GM19467 (cell line): Measurements from ENCODE around the gene NAP1L1.

ENCODE experiments used
- ATAC-seq: cut with Tn5 transposase; IDR thresholded peaks from one replicate; pipeline ENCODE4 v1.9.1; 2021; ENCODE audit warnings: mild to moderate bottlenecking, moderate library complexity; ENCODE audit not compliant: unreplicated experiment

Gene NAP1L1

GRCh38 chr12:76084863-76085519 is 506 bp upstream of the NAP1L1 start:
- ATAC-seq, result peak; percentile 46

GRCh38 chr12:76083246-76083903 is 1.1 kb downstream of the NAP1L1 start:
- ATAC-seq, result no peak

- no peak for ATAC-seq
These were observed 2.6 kb downstream of the NAP1L1 start for GRCh38 chr12:76081909-76082308.

GRCh38 chr12:76080729-76081415 is 3.6 kb downstream of the NAP1L1 start:
- ATAC-seq, result no peak

- no peak for ATAC-seq
These were observed 4.3 kb downstream of the NAP1L1 start for GRCh38 chr12:76080017-76080728.

- no peak for ATAC-seq
These were observed 5.7 kb downstream of the NAP1L1 start for GRCh38 chr12:76078748-76079147.

DNA sequence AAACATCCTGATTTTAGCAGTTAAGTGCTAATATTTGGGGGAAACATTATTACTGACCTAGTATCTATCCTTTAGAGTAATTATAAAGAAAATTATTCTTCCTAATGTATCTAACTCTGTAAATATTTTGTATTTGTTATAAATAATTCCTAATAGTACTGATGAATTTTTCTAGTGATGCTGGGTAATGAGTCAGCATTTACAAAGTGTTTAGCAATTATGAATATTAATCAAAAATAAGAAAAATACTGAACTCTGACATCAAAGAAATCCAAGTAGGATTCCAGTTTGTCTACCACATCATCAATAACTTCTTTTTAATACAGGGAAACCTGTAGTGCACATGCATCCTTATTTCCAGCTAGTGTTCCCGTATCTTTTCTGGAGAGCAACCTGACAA is 9.0 kb downstream of the NAP1L1 start:
- ATAC-seq, result no peak

DNA sequence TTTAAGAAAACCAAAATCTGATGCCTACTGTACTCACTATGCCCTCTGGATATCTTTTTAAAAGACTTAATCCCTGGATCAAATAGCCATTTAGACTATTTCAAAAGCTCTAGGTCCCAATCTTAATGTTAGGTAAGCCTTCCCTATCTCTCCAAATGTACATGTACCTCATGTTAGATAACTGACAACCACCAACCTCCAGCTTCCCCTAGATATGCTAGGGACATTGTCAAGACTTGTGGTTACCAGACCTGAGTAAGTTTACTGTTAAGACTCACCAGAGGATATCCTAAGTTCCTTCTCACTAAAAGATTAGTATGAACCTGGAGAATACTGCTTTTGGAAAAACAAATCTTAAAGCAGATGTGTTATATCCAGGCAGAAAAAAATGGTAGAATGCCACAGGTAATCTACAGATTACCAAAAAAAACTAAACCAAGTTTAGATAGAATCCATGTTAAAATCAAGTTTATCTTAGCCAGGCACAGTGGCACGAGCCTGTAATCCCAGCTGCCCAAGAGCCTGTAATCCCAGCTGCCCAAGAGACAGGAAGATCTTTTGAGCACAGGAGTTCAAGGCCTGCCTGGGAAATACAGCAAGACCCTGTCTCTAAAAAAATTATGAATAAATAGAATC is 9.7 kb downstream of the NAP1L1 start:
- ATAC-seq, result no peak

DNA sequence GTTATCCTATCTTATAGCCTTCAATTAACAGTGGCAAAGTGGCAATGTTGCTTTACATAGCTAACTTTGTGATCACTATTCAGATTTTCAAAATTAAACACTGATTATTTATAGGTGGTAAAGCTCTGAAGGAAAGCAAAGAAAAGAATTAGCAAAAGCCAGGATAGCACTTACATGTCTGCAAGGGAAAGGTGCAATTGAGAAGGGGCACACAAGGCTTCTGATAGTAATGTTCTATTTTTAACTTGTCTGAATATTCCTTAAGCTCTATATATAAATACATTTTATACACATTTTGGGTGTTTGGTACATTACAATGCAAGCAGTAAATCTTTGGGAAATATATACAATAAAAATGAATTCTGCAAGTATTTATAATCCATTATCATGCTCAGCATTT is 10.9 kb downstream of the NAP1L1 start:
- no peak for ATAC-seq

DNA sequence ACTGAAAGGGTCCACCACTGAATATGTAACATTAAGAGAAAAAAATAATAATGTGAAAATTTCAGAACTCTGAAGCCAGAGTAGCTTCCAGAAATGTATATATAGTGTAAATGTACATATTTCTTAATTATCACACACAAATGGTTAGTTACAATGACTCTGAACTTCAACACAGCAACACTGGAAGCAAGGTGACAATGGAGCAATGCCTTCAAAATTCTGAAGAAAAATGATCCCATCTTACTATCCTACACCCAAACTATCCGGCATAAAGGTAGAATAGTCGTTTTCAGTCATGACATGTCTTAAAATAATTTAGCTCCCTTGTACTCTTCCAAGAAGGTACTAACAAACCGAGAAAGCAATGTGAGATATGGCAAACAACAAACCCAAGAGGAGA is 11.9 kb downstream of the NAP1L1 start:
- no peak for ATAC-seq

GRCh38 chr12:76069339-76069738 is 15.1 kb downstream of the NAP1L1 start:
- no peak for ATAC-seq

GRCh38 chr12:76065917-76066316 is 18.6 kb downstream of the NAP1L1 start:
- ATAC-seq, result no peak

DNA sequence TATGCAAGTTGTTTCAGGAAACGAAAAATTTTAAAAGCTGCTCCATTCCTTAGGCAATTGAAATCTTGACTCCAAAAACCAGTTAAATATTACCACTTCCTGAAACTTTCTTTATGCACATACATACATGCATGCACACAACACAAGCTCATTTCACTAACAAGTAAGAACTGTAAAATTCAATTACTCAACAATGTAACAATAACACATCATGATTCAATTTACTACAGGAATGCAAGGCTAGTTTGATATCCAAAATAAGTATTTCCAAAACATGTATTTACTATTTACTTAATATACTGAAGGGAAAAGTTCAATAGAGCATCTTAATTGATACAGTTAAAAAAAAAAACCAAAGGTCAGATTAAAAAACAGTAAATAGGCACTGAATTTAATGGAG is 19.6 kb downstream of the NAP1L1 start:
- no peak for ATAC-seq

GRCh38 chr12:76060111-76060510 is 24.4 kb downstream of the NAP1L1 start:
- no peak for ATAC-seq

DNA sequence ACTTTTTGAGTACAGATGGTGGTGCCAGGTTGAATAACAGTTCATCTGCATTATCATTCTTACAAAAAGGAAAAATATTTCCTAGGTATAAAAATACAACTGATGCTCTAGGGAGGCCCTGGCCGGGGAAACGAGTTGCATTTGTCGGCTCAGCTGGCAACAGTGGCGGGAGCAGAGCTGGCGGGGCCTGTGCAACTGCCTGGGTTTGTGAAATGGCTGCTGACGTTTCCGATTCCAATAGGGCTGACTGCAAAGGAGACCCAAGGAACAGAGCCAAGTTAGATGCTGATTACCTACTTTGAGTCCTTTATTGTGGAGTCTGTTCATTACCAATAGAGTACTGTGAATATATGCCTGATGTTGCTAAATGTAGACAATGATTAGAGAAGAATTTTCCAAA is 27.2 kb downstream of the NAP1L1 start:
- no peak for ATAC-seq

- no peak for ATAC-seq
These were observed 29.1 kb downstream of the NAP1L1 start for GRCh38 chr12:76055393-76055792.

GRCh38 chr12:76049575-76050251 is 34.8 kb downstream of the NAP1L1 start:
- no peak for ATAC-seq

DNA sequence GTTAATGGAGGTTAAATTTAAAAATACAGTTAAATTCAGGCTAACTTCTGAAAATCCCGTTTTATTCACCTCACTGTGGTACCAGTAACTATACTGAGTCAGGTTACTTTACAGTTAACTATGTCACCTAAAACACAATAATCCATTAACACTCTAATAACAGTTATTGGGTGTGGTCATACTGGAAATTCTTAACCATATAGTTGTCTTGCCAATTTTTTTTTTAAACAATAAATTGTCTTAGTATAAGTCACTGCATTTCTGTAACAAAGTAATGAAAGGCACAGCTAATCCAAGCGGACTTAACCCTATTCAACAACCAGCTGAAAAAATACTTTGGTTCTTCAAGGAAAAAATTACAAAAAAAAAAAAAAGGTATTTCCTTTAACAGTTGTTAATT is 36.7 kb downstream of the NAP1L1 start:
- ATAC-seq, result no peak

DNA sequence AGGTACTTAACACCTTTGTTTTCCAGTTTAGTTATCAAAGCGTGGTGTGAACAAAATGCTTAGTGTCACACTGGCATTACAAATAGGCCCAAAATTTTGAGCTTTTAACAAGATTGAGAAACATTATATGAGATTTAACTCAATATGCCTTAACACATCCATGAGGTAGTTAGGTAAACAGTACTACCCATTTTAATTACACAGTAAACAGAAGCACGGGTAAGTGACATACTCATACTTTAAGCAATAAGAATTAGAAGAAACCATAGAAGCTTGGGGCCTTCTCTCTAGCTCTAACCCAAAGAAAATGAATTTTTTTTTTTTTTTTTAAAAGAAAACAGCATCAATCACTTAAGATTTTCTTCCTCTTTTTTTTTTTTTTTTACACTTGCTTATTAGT is 37.4 kb downstream of the NAP1L1 start:
- ATAC-seq, result no peak

- ATAC-seq, result no peak
These were observed 41.1 kb downstream of the NAP1L1 start for GRCh38 chr12:76043377-76043776.

- ATAC-seq, result no peak
These were observed 42.3 kb downstream of the NAP1L1 start for GRCh38 chr12:76042147-76042546.
